GM10248 (cell line): ENCODE data around the gene SF3A2.

Experiments
- CTCF ChIA-PET: fragments of 300-600 bp; sonication (Branson Sonifier 250); formaldehyde crosslinking; extraction: SDS; loops from one replicate; lab custom pipeline; 2021; ENCODE audit warnings: antibody characterized with exemption; lab: Yijun Ruan, JAX
- POLR2A ChIA-PET: fragments of 350-650 bp; sonication (Branson Sonifier 250); formaldehyde crosslinking; extraction: SDS; loops from one replicate; lab custom pipeline; 2020; ENCODE audit warnings: antibody characterized with exemption; lab: Yijun Ruan, JAX
- DNase-seq: peaks from one replicate; pipeline ENCODE4 v3.0.0; 2012; ENCODE audit errors: extremely low spot score
- CTCF ChIP-seq: IDR thresholded peaks from 2 replicates; pipeline ENCODE4 v1.5.1; 2012; ENCODE audit warnings: mild to moderate bottlenecking, low read depth; ENCODE audit errors: extremely low read depth, missing control alignments, control extremely low read depth

The SF3A2 gene

GRCh38 chr19:2236314-2237050, at the start of gene SF3A2, which contains the start of gene PLEKHJ1:
TSS of gene SF3A2 (plus strand) at chr19:2236824. CDS start at chr19:2243419, 6,595 bp downstream.
TSS of gene PLEKHJ1 (minus strand) at chr19:2236329. CDS start at chr19:2236248, 81 bp downstream.
- ChIA-PET CTCF (interaction anchor here (0.7 to 5.3 kb wide), 19 partner anchors 10 to 114 kb away, joined by 3 to 37 read pairs (median 5); partner anchors contain the start of gene JSRP1), POLR2A (interaction anchor here (0.7 kb wide), 1 partner anchor 110 kb away, joined by 3 read pairs; no protein-coding TSS in a partner anchor)
- peak; percentile 99 for TF ChIP-seq CTCF
- peak; percentile 99 for DNase-seq

GRCh38 chr19:2187159-2187558, 49.5 kb upstream of the SF3A2 start:
- ChIA-PET CTCF (interaction anchor here (1.0 to 1.8 kb wide), 6 partner anchors 10 to 35 kb away, joined by 3 to 7 read pairs (median 4); partner anchors contain the start of gene AP3D1), POLR2A (interaction anchor here (1.2 kb wide), 1 partner anchor 289 kb away, joined by 5 read pairs; the partner anchor contains the start of gene GADD45B)
- DNase-seq: no peak
- no peak for TF ChIP-seq CTCF

- POLR2A ChIA-PET: no interaction called here
- CTCF ChIA-PET: no interaction called here
- no peak for TF ChIP-seq CTCF
- no peak for DNase-seq
Observed at GRCh38 chr19:2188708-2189385, 47.8 kb upstream of the SF3A2 start.

GRCh38 chr19:2189880-2190279, 46.7 kb upstream of the SF3A2 start:
- no peak for DNase-seq
- ChIA-PET POLR2A (no interaction called here), CTCF (no interaction called here)
- TF ChIP-seq CTCF: no peak

- TF ChIP-seq CTCF: no peak
- CTCF ChIA-PET: no interaction called here
- no peak for DNase-seq
- POLR2A ChIA-PET: no interaction called here
Observed at GRCh38 chr19:2190848-2191455, 45.7 kb upstream of the SF3A2 start.

GRCh38 chr19:2191456-2192310, 44.9 kb upstream of the SF3A2 start:
- no peak for TF ChIP-seq CTCF
- CTCF ChIA-PET: no interaction called here
- POLR2A ChIA-PET: no interaction called here

More at GRCh38 chr19:2191456-2192310, 44.9 kb upstream of the SF3A2 start:
- DNase-seq: no peak
